Uterus (tissue), 4 donors: ENCODE measurements around the gene BTD. TPM values are rescaled to one million over a fixed set of nuclear protein-coding genes. Genes with fewer than 3 reads are reported as not detected.
"Not testable (repeated sequence)": the region's sequence is repeated elsewhere in the genome, so short reads cannot be mapped to it uniquely, and the experiment has no call there.

ENCODE experiments used
- DNase-seq, 2 donors: peaks; one replicate each; pipeline ENCODE4 v3.0.0-alpha.2; 2019 to 2020
- H3K27ac ChIP-seq, 2 donors: fragments of 200-600 bp; sonication (generic); 1 replicate in 1 of 2; 2 replicates in 1 of 2; pipeline ENCODE4 v1.5.1; 2016 to 2018
- H3K27me3 ChIP-seq, 2 donors: fragments of 200-600 bp; sonication (generic); one replicate each; pipeline ENCODE4 v1.5.1; 2018 to 2019; ENCODE audit warnings: control low read depth in 1 of 2
- H3K36me3 ChIP-seq, 2 donors: fragments of 200-600 bp; sonication (generic); one replicate each; pipeline ENCODE4 v1.5.1; 2019; ENCODE audit warnings: control low read depth in 1 of 2
- H3K4me1 ChIP-seq, 2 donors: fragments of 200-600 bp; sonication (generic); one replicate each; pipeline ENCODE4 v1.5.1; 2018 to 2019; ENCODE audit warnings: control low read depth in 1 of 2
- H3K4me3 ChIP-seq, 2 donors: fragments of 200-600 bp; sonication (generic); 1 replicate in 1 of 2; 2 replicates in 1 of 2; pipeline ENCODE4 v1.5.1; 2018 to 2019; ENCODE audit warnings: mild to moderate bottlenecking in 1 of 2
- H3K9me3 ChIP-seq, 2 donors: fragments of 200-600 bp; sonication (generic); one replicate each; pipeline ENCODE4 v1.5.1; 2019; ENCODE audit warnings: control low read depth in 1 of 2
- CTCF ChIP-seq, 4 experiments: fragments of 200-600 bp in 2 of 4; fragments of 450-650 bp in 2 of 4; sonication (generic) in 2 of 4; IDR thresholded peaks; one replicate each; pipeline ENCODE4 v1.5.1; 2016 to 2019; ENCODE audit warnings: antibody characterized with exemption in 4 of 4, mild to moderate bottlenecking in 2 of 4, moderate library complexity in 1 of 4
- POLR2A ChIP-seq, 2 donors: fragments of 450-650 bp; IDR thresholded peaks; one replicate each; pipeline ENCODE4 v1.6.1; 2016; ENCODE audit warnings: antibody characterized with exemption in 2 of 2, mild to moderate bottlenecking in 1 of 2, moderate library complexity in 1 of 2
- intact Hi-C: fragments of 100-400 bp; cut with DNase I; formaldehyde crosslinking; loops from one replicate; pipeline ENCODE4 v1.15.1; 2023; ENCODE audit warnings: low total_unique reads
- total RNA-seq, 4 donors: library from RNA; depleted of rRNA in 3 of 4; stranded (reverse); fragments of >200 nt in 3 of 4; gene quantifications; one replicate each; pipeline versions ENCODE4 v1.1.0 to v1.2.4, GENCODE V29; 2014 to 2023
- donor health status: DM: yes; HTN: yes; CAD: no.

The BTD gene
- total RNA-seq, 4 donors from 2014 or later, result 6.5 to 31.3 (median 21.5) TPM

- no peak for DNase-seq
- H3K27me3 ChIP-seq, result no peaks in the 10 kb centered on the region
- peak overlapping the region; percentile 88 to 90 for H3K27ac ChIP-seq
- no peaks in the 10 kb centered on the region for H3K36me3 ChIP-seq
- peak overlapping the region; percentile 75 to 82 for H3K4me3 ChIP-seq
- no peak for TF ChIP-seq CTCF (IDR thresholded peaks at IDR 0.05)
- no peak for TF ChIP-seq POLR2A (IDR thresholded peaks at IDR 0.05)
- intact Hi-C loops, result no loop called here
- H3K9me3 ChIP-seq, result no peaks in the 10 kb centered on the region
- peaks cover 0 to 5% of the 10 kb centered on the region in 2 donors for H3K4me1 ChIP-seq
These were observed 523 bp upstream of the BTD start for GRCh38 chr3:15601046-15601398.

GRCh38 chr3:15602146-15602536 is 596 bp downstream of the BTD start:
- TF ChIP-seq POLR2A (IDR thresholded peaks at IDR 0.05) (no peak), CTCF (IDR thresholded peaks at IDR 0.05) (peak in 1 of 4 experiments; percentile 8)
- no peaks in the 10 kb centered on the region for H3K36me3 ChIP-seq
- no peaks in the 10 kb centered on the region for H3K9me3 ChIP-seq
- intact Hi-C loops, result no loop called here
- peak overlapping the region; percentile 75 to 82 for H3K4me3 ChIP-seq
- peaks cover 0 to 5% of the 10 kb centered on the region in 2 donors for H3K4me1 ChIP-seq
- H3K27ac ChIP-seq, result peak overlapping the region; percentile 88 to 90
- no peak for DNase-seq
- H3K27me3 ChIP-seq, result no peaks in the 10 kb centered on the region

GRCh38 chr3:15602816-15603215 is 1.3 kb downstream of the BTD start:
- intact Hi-C loops, H3K4me1 ChIP-seq, H3K9me3 ChIP-seq, H3K36me3 ChIP-seq, DNase-seq, H3K27me3 ChIP-seq: not testable (repeated sequence)
- Histone ChIP-seq H3K4me3 (peak overlapping the region in 1 of 2 donors; percentile 82), H3K27ac (peak overlapping the region; percentile 88 to 90)

- intact Hi-C loops, H3K27ac ChIP-seq, H3K36me3 ChIP-seq, H3K27me3 ChIP-seq, DNase-seq, H3K4me1 ChIP-seq, H3K9me3 ChIP-seq, H3K4me3 ChIP-seq: not testable (repeated sequence)
These were observed 3.0 kb downstream of the BTD start for GRCh38 chr3:15604584-15604983.

GRCh38 chr3:15606434-15606891 is 4.9 kb downstream of the BTD start:
- Histone ChIP-seq H3K27ac (peak overlapping the region in 1 of 2 donors; percentile 29), H3K9me3 (no peaks in the 10 kb centered on the region), H3K27me3 (no peaks in the 10 kb centered on the region), H3K36me3 (no peaks in the 10 kb centered on the region), H3K4me1 (peaks cover 0 to 5% of the 10 kb centered on the region in 2 donors), H3K4me3 (no peak overlapping the region)
- intact Hi-C loops, result no loop called here
- DNase-seq, result no peak
- TF ChIP-seq POLR2A (IDR thresholded peaks at IDR 0.05), result no peak
- no peak for TF ChIP-seq CTCF (IDR thresholded peaks at IDR 0.05)

GRCh38 chr3:15610082-15610759 is 8.7 kb downstream of the BTD start:
- TF ChIP-seq CTCF (IDR thresholded peaks at IDR 0.05) (no peak), POLR2A (IDR thresholded peaks at IDR 0.05) (no peak)
- intact Hi-C loops, result no loop called here
- Histone ChIP-seq H3K27me3 (no peaks in the 10 kb centered on the region), H3K36me3 (no peaks in the 10 kb centered on the region), H3K27ac (peak overlapping the region; percentile 17 to 35), H3K9me3 (no peaks in the 10 kb centered on the region), H3K4me1 (peaks cover 5 to 6% of the 10 kb centered on the region in 2 donors), H3K4me3 (no peak overlapping the region)
- peak in 1 of 2 donors; percentile 50 for DNase-seq
